D721Med (cell line): Measurements from ENCODE around the gene MVK.

ENCODE experiments used
- DNase-seq: peaks from one replicate; pipeline ENCODE4 v3.0.0; 2011; ENCODE audit warnings: low spot score; ENCODE audit not compliant: insufficient read length
- FAIRE-seq: peaks from 2 replicates; lab custom pipeline; 2011; peaks lifted over from hg19 to GRCh38; lab: Jason Lieb, UNC
- TF ChIP-seq, protein P1 (sequence below): IDR thresholded peaks from 2 replicates; pipeline ENCODE4 v1.5.1; 2012; ENCODE audit warnings: mild to moderate bottlenecking, control low read depth; ENCODE audit not compliant: insufficient read depth; ENCODE audit errors: missing control alignments

Gene MVK

DNA sequence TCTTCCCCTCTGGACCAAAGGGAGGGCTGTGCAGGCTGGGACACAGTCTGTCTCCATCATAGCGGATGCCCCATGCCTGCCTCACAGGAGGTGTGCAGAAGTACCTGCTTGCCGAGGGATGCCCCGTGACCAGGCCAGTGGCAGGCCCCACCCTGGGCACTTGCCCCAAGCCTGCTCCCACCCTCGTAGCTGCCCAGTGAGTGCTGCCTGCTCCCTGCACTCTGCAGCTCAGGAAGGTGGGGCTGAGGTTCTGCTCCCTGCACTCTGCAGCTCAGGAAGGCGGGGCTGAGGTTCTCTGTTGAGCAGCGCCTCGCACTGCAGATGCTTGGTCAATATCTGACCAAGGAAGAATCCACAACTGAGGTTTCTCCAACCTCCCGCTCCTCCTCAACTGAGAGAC lies 7.2 kb upstream of the MVK start:
- TF ChIP-seq, protein P1, sequence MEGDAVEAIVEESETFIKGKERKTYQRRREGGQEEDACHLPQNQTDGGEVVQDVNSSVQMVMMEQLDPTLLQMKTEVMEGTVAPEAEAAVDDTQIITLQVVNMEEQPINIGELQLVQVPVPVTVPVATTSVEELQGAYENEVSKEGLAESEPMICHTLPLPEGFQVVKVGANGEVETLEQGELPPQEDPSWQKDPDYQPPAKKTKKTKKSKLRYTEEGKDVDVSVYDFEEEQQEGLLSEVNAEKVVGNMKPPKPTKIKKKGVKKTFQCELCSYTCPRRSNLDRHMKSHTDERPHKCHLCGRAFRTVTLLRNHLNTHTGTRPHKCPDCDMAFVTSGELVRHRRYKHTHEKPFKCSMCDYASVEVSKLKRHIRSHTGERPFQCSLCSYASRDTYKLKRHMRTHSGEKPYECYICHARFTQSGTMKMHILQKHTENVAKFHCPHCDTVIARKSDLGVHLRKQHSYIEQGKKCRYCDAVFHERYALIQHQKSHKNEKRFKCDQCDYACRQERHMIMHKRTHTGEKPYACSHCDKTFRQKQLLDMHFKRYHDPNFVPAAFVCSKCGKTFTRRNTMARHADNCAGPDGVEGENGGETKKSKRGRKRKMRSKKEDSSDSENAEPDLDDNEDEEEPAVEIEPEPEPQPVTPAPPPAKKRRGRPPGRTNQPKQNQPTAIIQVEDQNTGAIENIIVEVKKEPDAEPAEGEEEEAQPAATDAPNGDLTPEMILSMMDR: no peak
- FAIRE-seq: no peak

GRCh38 chr12:109567296-109567695 lies 6.3 kb upstream of the MVK start:
- no peak for DNase-seq
- no peak for FAIRE-seq
- TF ChIP-seq, protein P1: no peak

More for the DNA sequence above, 7.2 kb upstream of the MVK start:
- no peak for DNase-seq

DNA sequence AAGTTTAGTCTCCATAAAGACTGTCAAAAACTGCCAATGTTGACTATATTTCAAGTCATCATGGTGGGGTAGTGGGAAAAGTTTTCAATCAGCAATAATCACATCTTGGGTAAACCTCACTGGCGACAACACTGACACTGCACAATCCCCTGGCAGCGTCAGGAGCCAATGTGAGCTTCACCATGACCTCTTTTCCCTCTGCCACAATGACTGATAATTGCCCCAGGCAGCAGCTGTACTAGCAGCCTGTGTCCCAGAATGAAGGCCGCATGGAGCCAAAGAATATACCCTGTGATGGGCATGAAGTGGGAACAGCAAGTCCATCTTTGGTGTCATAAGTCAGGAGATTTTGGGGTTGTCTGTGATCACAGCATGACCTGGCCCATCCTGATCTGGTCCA lies 5.6 kb upstream of the MVK start:
- TF ChIP-seq, protein P1: no peak
- no peak for DNase-seq
- no peak for FAIRE-seq

DNA sequence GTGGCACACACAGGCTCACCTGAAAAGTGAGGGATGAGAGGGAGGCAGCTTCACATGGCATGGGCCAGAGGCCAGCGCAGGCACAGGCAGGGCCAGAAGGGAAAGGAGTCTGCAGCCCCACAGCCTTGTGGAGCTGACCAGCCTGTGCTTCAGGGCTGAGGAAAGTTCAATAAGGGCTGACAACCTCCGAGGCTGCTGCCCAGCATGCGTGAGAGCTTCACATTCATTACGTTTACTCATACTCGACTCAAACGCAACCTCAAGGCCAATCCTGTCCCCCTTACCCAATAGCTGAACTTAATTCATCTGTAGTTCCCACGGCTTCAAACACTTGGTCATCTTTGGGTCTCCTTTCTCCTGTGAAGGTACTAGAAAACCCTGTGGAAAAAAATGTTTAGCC lies 5.1 kb upstream of the MVK start:
- no peak for FAIRE-seq
- TF ChIP-seq, protein P1: no peak
- no peak for DNase-seq

DNA sequence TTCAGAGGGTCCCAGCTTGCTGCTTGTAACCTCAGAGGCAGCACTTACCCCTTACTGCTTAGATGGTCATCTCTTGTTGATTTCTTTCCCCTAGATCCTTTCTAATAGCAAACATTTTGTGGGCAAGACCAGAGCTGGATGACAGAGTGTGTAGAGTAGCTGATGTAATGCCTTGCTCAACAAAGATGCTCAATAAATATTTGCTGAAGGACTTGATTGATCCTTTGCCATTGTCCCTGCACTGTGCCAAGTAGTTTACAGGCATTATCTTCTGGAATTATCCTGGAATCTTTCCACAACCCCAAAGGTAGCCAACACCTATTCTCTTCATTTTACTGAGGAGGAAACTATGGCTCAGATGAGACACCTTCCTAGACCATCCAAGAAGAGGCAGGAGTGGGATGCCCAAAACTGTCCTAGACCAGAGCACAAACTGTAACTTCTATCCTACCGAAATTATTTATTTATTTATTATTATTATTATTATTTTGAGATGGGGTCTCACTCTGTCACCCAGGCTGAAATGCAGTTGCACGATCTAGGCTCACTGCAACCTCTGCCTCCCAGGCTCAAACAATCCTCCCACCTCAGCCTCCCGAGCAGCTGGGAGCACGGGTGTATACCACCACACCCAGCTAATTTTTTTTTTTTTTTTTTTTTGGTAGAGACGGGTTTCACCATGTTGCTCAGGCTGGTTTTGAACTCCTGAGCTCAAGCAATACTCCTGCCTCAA lies 1.7 kb upstream of the MVK start:
- TF ChIP-seq, protein P1: no peak
- FAIRE-seq: no peak

GRCh38 chr12:109572506-109572845 lies 1.1 kb upstream of the MVK start:
- DNase-seq: no peak
- no peak for FAIRE-seq
- TF ChIP-seq, protein P1: no peak

More for the DNA sequence above, 1.7 kb upstream of the MVK start:
- DNase-seq: no peak

DNA sequence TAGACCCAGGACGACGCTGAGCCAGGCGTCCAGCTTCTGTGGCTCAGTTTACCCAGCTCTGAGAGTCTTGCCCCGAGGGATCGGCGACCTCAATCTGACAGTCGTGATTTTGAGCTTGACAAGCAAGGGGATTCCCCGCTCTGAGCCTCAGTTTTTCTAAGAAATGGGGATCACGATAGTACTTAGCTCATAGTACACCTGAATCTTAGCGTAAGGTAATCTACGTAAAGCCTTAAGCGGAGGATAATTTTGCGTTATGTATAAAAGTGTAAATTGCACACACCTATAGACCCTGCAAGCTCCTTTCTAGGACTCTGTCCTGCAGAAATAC lies 285 bp downstream of the MVK start:
- TF ChIP-seq, protein P1: no peak
- DNase-seq (no peak), FAIRE-seq (no peak)
